ENCODE measurements around the gene CPN2. TPM values are rescaled to one million over a fixed set of nuclear protein-coding genes. Genes with fewer than 3 reads are reported as not detected.

Gene CPN2
- total and polyA plus RNA-seq, 3 experiments from 2014 or later: not detected

DNA sequence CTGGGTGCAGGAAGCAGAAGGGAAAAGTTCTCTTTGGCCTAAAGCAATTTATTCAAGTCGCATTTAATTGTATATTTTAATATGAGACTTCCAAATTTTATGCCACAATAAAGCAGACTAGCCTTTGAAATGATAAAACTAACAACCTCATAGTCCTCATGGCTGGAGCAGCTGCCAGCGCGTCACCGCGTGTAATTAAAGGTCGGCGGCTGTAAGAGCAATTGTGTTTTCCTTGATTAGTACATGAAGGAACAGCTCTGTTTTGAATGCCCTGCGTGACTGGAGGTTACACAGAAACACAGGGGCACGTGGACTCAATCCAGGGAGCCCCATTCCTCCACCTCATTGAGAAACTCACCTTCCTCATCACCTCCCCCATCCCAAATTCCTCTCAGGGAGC, 28.5 kb upstream of the CPN2 start:
- Histone ChIP-seq H3K4me1 (ENCODE audit: insufficient read depth, low read length) (no peaks in the 10 kb centered on the region), H3K27ac (ENCODE audit: low read depth, low read length) (no peak overlapping the region), H3K27me3 (ENCODE audit: insufficient read depth, low read length, poor library complexity, severe bottlenecking) (no peaks in the 10 kb centered on the region), H3K9me3 (ENCODE audit: low read length) (no peaks in the 10 kb centered on the region), H3K36me3 (ENCODE audit: insufficient read depth, low read length) (no peaks in the 10 kb centered on the region), H3K4me3 (ENCODE audit: low read length) (no peak overlapping the region)
- no peak overlapping the region for H3K27ac Mint-ChIP-seq
- H3K9me3 Mint-ChIP-seq: no peaks in the 10 kb centered on the region
- H3K27me3 Mint-ChIP-seq: peaks cover 18 to 48% of the 10 kb centered on the region in 2 donors
- no peak overlapping the region for H3K4me3 Mint-ChIP-seq
- H3K36me3 Mint-ChIP-seq: no peaks in the 10 kb centered on the region
- no peaks in the 10 kb centered on the region for H3K4me1 Mint-ChIP-seq
- ChIA-PET CTCF (no interaction called here), POLR2A (no interaction called here)
- DNase-seq: no peak

DNA sequence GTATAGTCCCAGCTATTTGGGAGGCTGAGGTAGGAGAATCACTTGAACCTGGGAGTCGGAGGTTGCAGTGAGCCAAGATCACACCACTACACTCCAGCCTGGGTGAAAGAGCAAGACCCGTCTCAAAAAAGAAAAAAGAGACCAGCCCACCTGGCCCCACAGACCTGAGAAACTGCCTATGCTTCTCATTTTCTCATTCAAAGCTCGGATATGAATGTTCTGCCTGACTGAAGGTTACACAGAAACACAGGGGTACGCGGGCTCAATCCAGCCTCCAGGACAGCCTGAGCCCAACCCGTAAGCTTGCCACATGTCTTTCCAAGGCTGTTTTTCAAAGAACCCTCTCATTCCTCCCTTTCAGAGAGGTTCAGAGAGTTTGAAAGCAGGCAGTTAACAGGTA, 28.1 kb upstream of the CPN2 start:
- H3K9me3 Mint-ChIP-seq: no peaks in the 10 kb centered on the region
- POLR2A ChIA-PET: no interaction called here
- no peaks in the 10 kb centered on the region for H3K4me1 ChIP-seq (ENCODE audit: insufficient read depth, low read length)
- DNase-seq: no peak
- H3K27me3 ChIP-seq (ENCODE audit: insufficient read depth, low read length, poor library complexity, severe bottlenecking): no peaks in the 10 kb centered on the region
- CTCF ChIA-PET: no interaction called here
- no peaks in the 10 kb centered on the region for H3K36me3 ChIP-seq (ENCODE audit: insufficient read depth, low read length)
- peaks cover 17 to 51% of the 10 kb centered on the region in 2 donors for H3K27me3 Mint-ChIP-seq
- H3K4me3 Mint-ChIP-seq: no peak overlapping the region
- no peaks in the 10 kb centered on the region for H3K9me3 ChIP-seq (ENCODE audit: low read length)
- no peak overlapping the region for H3K4me3 ChIP-seq (ENCODE audit: low read length)
- no peak overlapping the region for H3K27ac Mint-ChIP-seq
- H3K36me3 Mint-ChIP-seq: no peaks in the 10 kb centered on the region
- no peak overlapping the region for H3K27ac ChIP-seq (ENCODE audit: low read depth, low read length)
- no peaks in the 10 kb centered on the region for H3K4me1 Mint-ChIP-seq

DNA sequence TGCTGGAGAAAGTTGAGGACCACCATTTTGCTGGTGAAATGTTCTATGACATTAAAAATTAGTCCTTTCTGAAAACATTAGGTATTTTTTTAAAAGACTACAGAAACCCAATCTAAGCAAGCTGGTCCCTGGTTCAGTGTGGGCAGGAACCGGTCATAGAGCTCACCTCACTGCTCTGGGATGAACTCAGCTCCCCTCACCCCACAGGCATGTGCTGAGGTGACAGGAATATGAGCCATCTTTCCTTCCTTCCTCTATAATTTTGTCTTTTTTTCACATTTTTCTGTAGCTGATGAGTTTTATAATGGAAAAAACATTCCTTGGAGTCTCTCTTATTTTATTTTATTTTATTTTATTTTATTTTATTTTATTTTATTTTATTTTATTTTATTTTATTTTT, 26.6 kb upstream of the CPN2 start:
- Histone ChIP-seq H3K9me3 (ENCODE audit: low read length) (no peaks in the 10 kb centered on the region), H3K27me3 (ENCODE audit: insufficient read depth, low read length, poor library complexity, severe bottlenecking) (no peaks in the 10 kb centered on the region), H3K4me1 (ENCODE audit: insufficient read depth, low read length) (no peaks in the 10 kb centered on the region), H3K4me3 (ENCODE audit: low read length) (no peak overlapping the region), H3K27ac (ENCODE audit: low read depth, low read length) (no peak overlapping the region), H3K36me3 (ENCODE audit: insufficient read depth, low read length) (no peaks in the 10 kb centered on the region)
- Mint-ChIP-seq H3K4me1 (no peaks in the 10 kb centered on the region), H3K9me3 (no peaks in the 10 kb centered on the region), H3K27ac (no peak overlapping the region), H3K27me3 (peaks cover 14 to 47% of the 10 kb centered on the region in 2 donors), H3K36me3 (no peaks in the 10 kb centered on the region), H3K4me3 (no peak overlapping the region)
- CTCF ChIA-PET: interaction anchor here (0.9 kb wide), 2 partner anchors 20 to 62 kb away, joined by 3 read pairs; no protein-coding TSS in a partner anchor
- no peak for DNase-seq
- POLR2A ChIA-PET: no interaction called here

DNA sequence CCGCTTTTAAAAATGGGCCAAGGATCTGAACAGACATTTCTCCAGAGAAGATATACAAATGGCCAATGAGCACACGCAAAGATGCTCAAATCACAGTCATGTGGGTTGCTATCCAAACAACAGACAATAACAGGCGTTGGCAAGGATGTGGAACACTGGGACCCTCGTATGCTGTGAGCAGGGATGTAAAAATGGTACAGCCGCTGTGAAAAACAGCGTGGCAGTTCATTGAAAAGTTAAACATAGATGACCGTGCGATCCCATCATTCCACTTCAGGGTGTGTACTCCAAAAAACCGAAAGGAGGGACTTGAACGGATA, 25.1 kb upstream of the CPN2 start:
- Histone ChIP-seq H3K36me3 (ENCODE audit: insufficient read depth, low read length) (no peaks in the 10 kb centered on the region), H3K27ac (ENCODE audit: low read depth, low read length) (no peak overlapping the region), H3K27me3 (ENCODE audit: insufficient read depth, low read length, poor library complexity, severe bottlenecking) (no peaks in the 10 kb centered on the region), H3K4me1 (ENCODE audit: insufficient read depth, low read length) (no peaks in the 10 kb centered on the region), H3K9me3 (ENCODE audit: low read length) (no peaks in the 10 kb centered on the region), H3K4me3 (ENCODE audit: low read length) (no peak overlapping the region)
- ChIA-PET POLR2A (no interaction called here), CTCF (no interaction called here)
- no peaks in the 10 kb centered on the region for H3K9me3 Mint-ChIP-seq
- no peak overlapping the region for H3K27ac Mint-ChIP-seq
- peaks cover 16 to 52% of the 10 kb centered on the region in 2 donors for H3K27me3 Mint-ChIP-seq
- DNase-seq: no peak
- H3K36me3 Mint-ChIP-seq: no peaks in the 10 kb centered on the region
- no peaks in the 10 kb centered on the region for H3K4me1 Mint-ChIP-seq
- no peak overlapping the region for H3K4me3 Mint-ChIP-seq

DNA sequence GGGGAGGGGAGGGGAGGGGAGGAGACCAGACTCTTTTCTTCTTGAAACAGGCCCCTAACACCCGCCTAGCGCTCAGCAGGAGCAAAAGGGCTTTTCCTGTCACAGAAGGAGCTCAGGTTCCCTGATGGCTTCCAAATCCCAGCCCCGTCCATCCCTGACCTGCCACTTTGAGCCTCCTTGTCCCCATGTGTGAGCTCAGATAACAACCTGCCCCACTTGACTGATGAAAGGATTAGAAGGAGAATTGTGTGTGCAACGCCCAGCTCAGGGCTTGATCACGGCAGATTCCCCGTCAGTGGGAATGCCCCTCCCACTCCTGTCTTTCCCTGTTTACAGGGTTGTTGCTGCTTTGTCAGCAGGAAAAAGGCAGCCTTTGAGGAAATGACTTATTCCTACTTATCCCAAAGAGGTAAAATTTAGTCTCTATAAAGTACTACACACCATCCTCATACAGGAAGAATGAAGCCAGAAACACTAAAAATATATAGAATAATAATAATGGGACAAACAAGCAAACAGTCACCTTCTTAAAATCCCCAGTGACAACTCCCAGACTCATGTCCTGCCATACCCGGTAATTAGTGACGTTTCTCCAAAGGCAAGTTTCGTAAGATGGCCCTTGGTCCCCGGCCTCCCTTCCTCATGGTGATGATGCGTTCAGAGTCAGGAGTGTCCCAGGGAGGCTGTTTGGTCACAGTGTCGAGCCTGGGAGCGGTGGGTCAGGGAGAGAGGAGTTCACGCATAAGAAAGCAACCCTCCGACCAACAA, 24.5 kb upstream of the CPN2 start:
- no peaks in the 10 kb centered on the region for H3K4me1 Mint-ChIP-seq
- H3K9me3 Mint-ChIP-seq: no peaks in the 10 kb centered on the region
- peaks cover 19 to 55% of the 10 kb centered on the region in 2 donors for H3K27me3 Mint-ChIP-seq
- H3K4me3 Mint-ChIP-seq: no peak overlapping the region
- H3K36me3 ChIP-seq (ENCODE audit: insufficient read depth, low read length): no peaks in the 10 kb centered on the region
- POLR2A ChIA-PET: no interaction called here
- no peaks in the 10 kb centered on the region for H3K27me3 ChIP-seq (ENCODE audit: insufficient read depth, low read length, poor library complexity, severe bottlenecking)
- no peaks in the 10 kb centered on the region for H3K4me1 ChIP-seq (ENCODE audit: insufficient read depth, low read length)
- no peak overlapping the region for H3K4me3 ChIP-seq (ENCODE audit: low read length)
- no peaks in the 10 kb centered on the region for H3K9me3 ChIP-seq (ENCODE audit: low read length)
- H3K36me3 Mint-ChIP-seq: no peaks in the 10 kb centered on the region
- H3K27ac Mint-ChIP-seq: no peak overlapping the region
- no peak for DNase-seq
- CTCF ChIA-PET: interaction anchor here (1.0 kb wide), 1 partner anchor 32 kb away, joined by 3 read pairs; no protein-coding TSS in a partner anchor
- H3K27ac ChIP-seq (ENCODE audit: low read depth, low read length): no peak overlapping the region

DNA sequence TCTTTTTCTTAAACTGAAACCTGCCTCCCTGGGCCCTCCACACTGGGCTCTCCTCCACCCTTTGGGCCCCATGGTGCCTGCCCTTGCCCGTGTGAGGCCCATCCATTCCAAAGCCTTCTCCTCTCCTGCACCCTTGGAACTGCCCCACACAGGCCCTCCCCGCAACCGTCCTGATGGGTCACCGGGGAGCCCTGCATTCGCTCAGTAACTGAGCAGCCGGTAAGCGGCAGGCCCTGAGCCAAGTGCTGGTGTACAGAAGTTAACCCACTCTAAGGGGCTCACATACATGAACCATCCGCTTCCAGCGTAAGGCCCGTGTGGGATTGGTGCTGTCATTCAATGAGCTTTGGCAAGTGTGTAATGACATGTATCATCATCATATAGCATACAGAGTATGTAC, 23.8 kb upstream of the CPN2 start:
- ChIA-PET POLR2A (no interaction called here), CTCF (interaction anchor here (1.0 kb wide), 1 partner anchor 31 kb away, joined by 3 read pairs; no protein-coding TSS in a partner anchor)
- no peak overlapping the region for H3K27ac Mint-ChIP-seq
- H3K9me3 Mint-ChIP-seq: no peaks in the 10 kb centered on the region
- Histone ChIP-seq H3K9me3 (ENCODE audit: low read length) (no peaks in the 10 kb centered on the region), H3K4me1 (ENCODE audit: insufficient read depth, low read length) (no peaks in the 10 kb centered on the region), H3K36me3 (ENCODE audit: insufficient read depth, low read length) (no peaks in the 10 kb centered on the region), H3K27me3 (ENCODE audit: insufficient read depth, low read length, poor library complexity, severe bottlenecking) (no peaks in the 10 kb centered on the region), H3K27ac (ENCODE audit: low read depth, low read length) (no peak overlapping the region), H3K4me3 (ENCODE audit: low read length) (no peak overlapping the region)
- no peaks in the 10 kb centered on the region for H3K4me1 Mint-ChIP-seq
- peaks cover 24 to 55% of the 10 kb centered on the region in 2 donors for H3K27me3 Mint-ChIP-seq
- H3K4me3 Mint-ChIP-seq: no peak overlapping the region
- no peaks in the 10 kb centered on the region for H3K36me3 Mint-ChIP-seq
- no peak for DNase-seq

DNA sequence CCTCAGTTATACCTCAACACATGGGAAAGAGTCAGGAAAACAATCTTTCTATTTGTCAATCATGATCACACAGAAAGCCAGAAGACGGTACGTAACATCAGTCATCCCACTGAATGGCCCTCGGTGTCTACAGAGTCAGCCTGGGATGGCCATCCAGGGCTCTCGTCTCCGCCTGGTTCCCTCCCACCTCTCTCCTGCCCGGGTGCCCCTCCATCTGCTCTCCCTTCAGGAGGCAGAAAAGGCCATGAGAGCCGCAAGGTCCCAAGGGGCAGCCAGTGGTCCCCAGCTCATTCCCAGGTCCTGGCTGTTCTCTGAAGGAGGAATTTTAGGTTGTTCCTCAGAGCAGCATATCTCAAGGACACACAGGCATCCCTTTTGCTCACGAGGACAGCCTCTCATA, 22.8 kb upstream of the CPN2 start:
- ChIA-PET CTCF (no interaction called here), POLR2A (no interaction called here)
- Mint-ChIP-seq H3K36me3 (no peaks in the 10 kb centered on the region), H3K4me1 (no peaks in the 10 kb centered on the region), H3K4me3 (no peak overlapping the region), H3K9me3 (no peaks in the 10 kb centered on the region), H3K27me3 (peaks cover 20 to 61% of the 10 kb centered on the region in 2 donors), H3K27ac (no peak overlapping the region)
- DNase-seq: no peak
- H3K36me3 ChIP-seq (ENCODE audit: insufficient read depth, low read length): no peaks in the 10 kb centered on the region
- H3K27ac ChIP-seq (ENCODE audit: low read depth, low read length): no peak overlapping the region
- no peaks in the 10 kb centered on the region for H3K9me3 ChIP-seq (ENCODE audit: low read length)
- H3K4me3 ChIP-seq (ENCODE audit: low read length): no peak overlapping the region
- no peaks in the 10 kb centered on the region for H3K4me1 ChIP-seq (ENCODE audit: insufficient read depth, low read length)
- no peaks in the 10 kb centered on the region for H3K27me3 ChIP-seq (ENCODE audit: insufficient read depth, low read length, poor library complexity, severe bottlenecking)

DNA sequence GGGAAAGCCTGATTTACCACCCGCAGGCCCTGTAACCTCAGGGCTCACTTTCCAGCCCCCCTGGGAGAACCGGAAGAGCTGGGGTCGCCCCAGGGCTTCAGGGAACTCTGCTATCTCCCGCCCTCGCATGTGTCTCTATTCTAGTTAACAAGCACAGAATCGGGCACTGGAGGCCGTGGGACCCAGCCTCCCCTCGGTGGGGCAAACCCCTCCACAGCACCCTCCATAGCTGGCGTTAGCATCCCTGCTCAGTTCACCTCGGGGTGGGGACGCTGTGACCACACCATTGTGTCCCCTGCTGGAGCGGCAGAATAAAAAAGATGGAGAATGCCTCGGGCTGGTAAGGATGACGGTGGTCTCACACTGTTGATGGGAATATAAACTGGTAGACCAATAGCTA, 21.9 kb upstream of the CPN2 start:
- CTCF ChIA-PET: no interaction called here
- Histone ChIP-seq H3K27me3 (ENCODE audit: insufficient read depth, low read length, poor library complexity, severe bottlenecking) (peaks cover 2% of the 10 kb centered on the region), H3K36me3 (ENCODE audit: insufficient read depth, low read length) (no peaks in the 10 kb centered on the region), H3K4me3 (ENCODE audit: low read length) (no peak overlapping the region), H3K9me3 (ENCODE audit: low read length) (no peaks in the 10 kb centered on the region), H3K4me1 (ENCODE audit: insufficient read depth, low read length) (no peaks in the 10 kb centered on the region), H3K27ac (ENCODE audit: low read depth, low read length) (no peak overlapping the region)
- Mint-ChIP-seq H3K4me3 (no peak overlapping the region), H3K9me3 (no peaks in the 10 kb centered on the region), H3K27me3 (peaks cover 13 to 61% of the 10 kb centered on the region in 2 donors), H3K36me3 (no peaks in the 10 kb centered on the region), H3K4me1 (no peaks in the 10 kb centered on the region), H3K27ac (no peak overlapping the region)
- POLR2A ChIA-PET: no interaction called here
- DNase-seq: no peak
